Hepatic stellate cell (primary cell): ENCODE data around the gene POGLUT2.

Experiments used
- DNase-seq: peaks from one replicate; pipeline ENCODE4 v3.0.0; 2011; ENCODE audit warnings: low spot score

Gene POGLUT2

GRCh38 chr13:102768909-102769308 lies 29.9 kb downstream of the POGLUT2 start:
- DNase-seq = no peak

GRCh38 chr13:102763741-102764140 lies 35.0 kb downstream of the POGLUT2 start:
- no peak for DNase-seq

GRCh38 chr13:102761071-102761470 lies 37.7 kb downstream of the POGLUT2 start:
- DNase-seq = no peak

GRCh38 chr13:102758842-102759241 lies 39.9 kb downstream of the POGLUT2 start:
- no peak for DNase-seq

- no peak for DNase-seq
These were observed 41.8 kb downstream of the POGLUT2 start for GRCh38 chr13:102757006-102757405.

GRCh38 chr13:102751886-102752285 lies 46.9 kb downstream of the POGLUT2 start:
- DNase-seq = no peak

GRCh38 chr13:102742506-102742905 lies 56.3 kb downstream of the POGLUT2 start:
- no peak for DNase-seq

- DNase-seq = no peak
These were observed 56.7 kb downstream of the POGLUT2 start for GRCh38 chr13:102742101-102742500.
